Suprapubic skin (tissue), 4 donors: ENCODE measurements around the gene EFHD2. TPM values are rescaled to one million over a fixed set of nuclear protein-coding genes. Genes with fewer than 3 reads are reported as not detected.
"Not testable (repeated sequence)": the region's sequence is repeated elsewhere in the genome, so short reads cannot be mapped to it uniquely, and the experiment has no call there.

ENCODE experiments used
- DNase-seq, 2 donors: peaks; one replicate each; pipeline ENCODE4 v3.0.0-alpha.2; 2019; ENCODE audit warnings: low spot score in 2 of 2
- H3K27ac ChIP-seq: fragments of 200-600 bp; sonication (generic); one replicate; pipeline ENCODE4 v1.5.1; 2019
- H3K27me3 ChIP-seq: fragments of 200-600 bp; sonication (generic); one replicate; pipeline ENCODE4 v1.5.1; 2019
- H3K36me3 ChIP-seq: fragments of 200-600 bp; sonication (generic); one replicate; pipeline ENCODE4 v1.5.1; 2019
- H3K4me1 ChIP-seq: fragments of 200-600 bp; sonication (generic); one replicate; pipeline ENCODE4 v1.5.1; 2019
- H3K4me3 ChIP-seq: fragments of 200-600 bp; sonication (generic); one replicate; pipeline ENCODE4 v1.5.1; 2019; ENCODE audit warnings: mild to moderate bottlenecking
- H3K9me3 ChIP-seq: fragments of 200-600 bp; sonication (generic); one replicate; pipeline ENCODE4 v1.5.1; 2019
- CTCF ChIP-seq, 2 donors: fragments of 200-600 bp in 1 of 2; fragments of 450-650 bp in 1 of 2; sonication (generic) in 1 of 2; IDR thresholded peaks; one replicate each; pipeline ENCODE4 v1.5.1; 2016 to 2019; ENCODE audit warnings: antibody characterized with exemption in 2 of 2, mild to moderate bottlenecking in 1 of 2, moderate library complexity in 1 of 2
- EP300 ChIP-seq: sonication (generic); formaldehyde crosslinking; IDR thresholded peaks from one replicate; pipeline ENCODE4 v1.6.1; 2017; ENCODE audit warnings: antibody characterized with exemption
- POLR2A ChIP-seq, 2 donors: fragments of 450-650 bp; IDR thresholded peaks; one replicate each; pipeline ENCODE4 v1.6.1; 2017; ENCODE audit warnings: antibody characterized with exemption in 2 of 2, mild to moderate bottlenecking in 2 of 2, moderate library complexity in 2 of 2
- POLR2AphosphoS5 ChIP-seq, 3 donors: sonication (generic); formaldehyde crosslinking; IDR thresholded peaks; one replicate each; pipeline ENCODE4 v1.6.1; 2017; ENCODE audit warnings: antibody characterized with exemption in 3 of 3
- WGBS: methylation state at CpG from one replicate; pipeline ENCODE4 v1.1.5; 2018; 5-methylcytosine and 5-hydroxymethylcytosine counted together
- total RNA-seq, 4 donors: library from RNA; depleted of rRNA; stranded (reverse); fragments of >200 nt; gene quantifications; one replicate each; pipeline ENCODE4 v1.1.0, GENCODE V29; 2016

EFHD2 gene
- total RNA-seq, 4 donors from 2014 or later, result 43.5 to 54.4 (median 49.9) TPM

GRCh38 chr1:15459771-15460707, 50.4 kb downstream of the EFHD2 start:
- Histone ChIP-seq H3K27ac (no peak overlapping the region), H3K4me3 (no peak overlapping the region), H3K9me3 (no peaks in the 10 kb centered on the region), H3K27me3 (no peaks in the 10 kb centered on the region), H3K4me1 (peaks cover 8% of the 10 kb centered on the region), H3K36me3 (no peaks in the 10 kb centered on the region)
- WGBS, result 47% methylated on average over 10 of the region's 10 CpGs
- DNase-seq, result no peak
- TF ChIP-seq POLR2AphosphoS5 (IDR thresholded peaks at IDR 0.05) (no peak), POLR2A (IDR thresholded peaks at IDR 0.05) (no peak), CTCF (IDR thresholded peaks at IDR 0.05) (no peak), EP300 (no peak)

- Histone ChIP-seq H3K27ac (no peak overlapping the region), H3K36me3 (no peaks in the 10 kb centered on the region), H3K4me3 (no peak overlapping the region), H3K9me3 (no peaks in the 10 kb centered on the region), H3K4me1 (peaks cover 8% of the 10 kb centered on the region), H3K27me3 (no peaks in the 10 kb centered on the region)
- no peak for DNase-seq
- no peak for TF ChIP-seq POLR2A (IDR thresholded peaks at IDR 0.05)
- no peak for TF ChIP-seq EP300
- no peak for TF ChIP-seq CTCF (IDR thresholded peaks at IDR 0.05)
- TF ChIP-seq POLR2AphosphoS5 (IDR thresholded peaks at IDR 0.05), result no peak
- 93% methylated on average over 9 of the region's 9 CpGs for WGBS
Measured at GRCh38 chr1:15460708-15461095, 51.0 kb downstream of the EFHD2 start.

GRCh38 chr1:15463064-15463800, 53.5 kb downstream of the EFHD2 start:
- H3K4me1 ChIP-seq, DNase-seq, H3K36me3 ChIP-seq, H3K9me3 ChIP-seq, H3K4me3 ChIP-seq, H3K27me3 ChIP-seq, H3K27ac ChIP-seq: not testable (repeated sequence)
- 62% methylated on average over 11 of the region's 15 CpGs for WGBS

DNA sequence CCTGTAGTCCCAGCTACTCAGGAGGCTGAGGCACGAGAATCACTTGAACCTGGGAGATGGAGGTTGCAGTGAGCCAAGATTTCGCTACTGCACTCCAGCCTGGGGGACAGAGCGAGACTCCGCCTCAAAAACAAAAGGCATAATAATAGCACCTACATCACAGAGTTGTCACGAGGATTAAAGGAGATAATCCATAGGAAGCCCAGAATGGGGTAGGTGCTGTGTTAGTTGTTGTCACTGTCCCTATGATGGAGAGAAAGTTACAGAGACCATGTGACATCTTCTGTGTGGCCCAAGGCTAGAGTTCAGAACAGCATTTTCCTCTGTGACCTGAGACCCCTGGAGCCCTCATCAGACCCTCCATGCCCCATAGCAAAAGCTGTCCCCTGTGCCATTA, 54.2 kb downstream of the EFHD2 start:
- H3K27ac ChIP-seq, H3K27me3 ChIP-seq, H3K36me3 ChIP-seq, H3K9me3 ChIP-seq, H3K4me3 ChIP-seq, DNase-seq, H3K4me1 ChIP-seq: not testable (repeated sequence)
- WGBS, result 86% methylated on average over 5 of the region's 5 CpGs

DNA sequence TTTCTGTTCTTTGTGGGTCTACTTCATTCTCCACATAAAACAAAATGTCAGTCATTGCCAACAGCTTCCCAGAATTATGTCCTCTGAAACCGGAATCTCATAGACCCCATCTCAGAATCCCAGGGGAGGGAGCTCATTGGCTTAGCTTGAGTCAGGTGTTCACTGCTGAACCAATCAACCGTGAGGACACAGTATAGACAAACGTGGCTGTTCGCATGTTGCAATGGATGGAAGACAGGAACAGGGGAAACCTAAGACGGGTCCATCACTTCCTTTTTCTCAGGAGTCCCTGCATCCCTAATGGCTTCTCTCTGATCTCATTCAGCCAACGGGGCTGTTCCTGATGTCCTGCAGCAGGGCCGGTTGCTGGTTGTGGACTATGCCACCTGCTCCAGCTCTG, 56.0 kb downstream of the EFHD2 start:
- no peaks in the 10 kb centered on the region for H3K9me3 ChIP-seq
- H3K4me3 ChIP-seq, result no peak overlapping the region
- 77% methylated on average over 7 of the region's 7 CpGs for WGBS
- TF ChIP-seq EP300, result no peak
- TF ChIP-seq POLR2AphosphoS5 (IDR thresholded peaks at IDR 0.05), result no peak
- TF ChIP-seq CTCF (IDR thresholded peaks at IDR 0.05), result no peak
- no peak for TF ChIP-seq POLR2A (IDR thresholded peaks at IDR 0.05)
- no peaks in the 10 kb centered on the region for H3K27me3 ChIP-seq
- no peaks in the 10 kb centered on the region for H3K36me3 ChIP-seq
- H3K4me1 ChIP-seq, result peaks cover 2% of the 10 kb centered on the region
- DNase-seq, result no peak
- no peak overlapping the region for H3K27ac ChIP-seq

DNA sequence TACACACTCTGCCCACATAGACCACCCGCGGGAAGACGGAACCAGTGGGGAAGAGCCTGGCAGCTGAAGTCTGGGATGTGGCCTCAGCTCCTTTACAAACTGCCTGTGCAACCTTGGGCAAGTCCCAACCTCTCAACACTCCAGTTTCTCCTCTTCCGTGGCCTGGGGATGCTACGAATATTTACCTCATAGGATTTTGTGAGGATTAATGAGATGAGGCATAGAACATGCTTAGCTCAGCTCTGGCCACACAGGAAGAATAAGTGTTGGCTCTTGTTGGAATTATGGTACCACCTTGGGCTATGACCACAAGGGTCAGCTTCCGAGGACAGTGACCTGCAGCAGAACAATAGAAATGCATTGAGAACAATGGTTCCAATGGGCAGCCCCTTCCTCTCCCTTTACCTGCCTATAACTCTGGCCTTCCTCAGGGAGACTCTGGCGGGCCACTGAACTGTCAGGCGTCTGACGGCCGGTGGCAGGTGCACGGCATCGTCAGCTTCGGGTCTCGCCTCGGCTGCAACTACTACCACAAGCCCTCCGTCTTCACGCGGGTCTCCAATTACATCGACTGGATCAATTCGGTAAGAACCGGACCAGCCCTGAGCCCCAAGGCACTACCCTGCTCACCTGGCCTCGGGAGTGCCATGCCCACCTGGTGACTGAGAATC, 57.4 kb downstream of the EFHD2 start:
- not testable (repeated sequence) for H3K4me1 ChIP-seq, H3K4me3 ChIP-seq, H3K9me3 ChIP-seq, H3K36me3 ChIP-seq, H3K27me3 ChIP-seq, DNase-seq, H3K27ac ChIP-seq
- 90% methylated on average over 22 of the region's 22 CpGs for WGBS
